HCT116 (cell line): ENCODE data around the gene MEN1. TPM values are rescaled to one million over a fixed set of nuclear protein-coding genes. Genes with fewer than 3 reads are reported as not detected.

Source experiments
- ATAC-seq: fragments of 200-7000 bp; cut with Tn5 transposase; 2 replicates; pipeline ENCODE4 v1.9.1; 2020; ENCODE audit warnings: mild to moderate bottlenecking, moderate library complexity
- BruUV-seq: library from RNA; stranded (reverse); fragments of 400-500 nt; replicated peaks from 2 replicates; lab custom pipeline; 2021; lab: Mats Ljungman, UMichigan
- CTCF ChIA-PET: fragments of 300-600 bp; sonication (Branson Sonifier 250); formaldehyde crosslinking; loops from one replicate; lab custom pipeline; 2021; ENCODE audit warnings: antibody characterized with exemption; lab: Charles Lee
- POLR2A ChIA-PET: fragments of 300-600, 350-600 bp; sonication (Branson Sonifier 250); formaldehyde crosslinking; loops from one replicate; lab custom pipeline; 2021; ENCODE audit warnings: antibody characterized with exemption; lab: Charles Lee
- RAD21 ChIA-PET, 2 experiments: fragments of 300-600 bp; sonication (Branson Sonifier 250); formaldehyde crosslinking; loops; one replicate each; lab custom pipeline; 2023; ENCODE audit warnings: low total read pairs in 2 of 2; ENCODE audit not compliant: uncharacterized antibody in 2 of 2, unreplicated experiment in 2 of 2, low non-redundant PET in 1 of 2; lab: Charles Lee
- DNase-seq: peaks from one replicate; pipeline ENCODE4 v3.0.0-alpha.2; 2010; ENCODE audit warnings: low read depth, low spot score
- H2AFZ ChIP-seq: fragments of 200-600 bp; shearing (Covaris generic), sonication (generic); 2 replicates; pipeline ENCODE4 v1.6.1; 2017; ENCODE audit warnings: low read depth, mixed run types, mixed read lengths, antibody characterized with exemption, low read length; ENCODE audit not compliant: poor library complexity, severe bottlenecking
- H3K27ac ChIP-seq: 2 replicates; pipeline ENCODE4 v1.5.1; 2012; ENCODE audit warnings: low read depth, low read length
- H3K27me3 ChIP-seq: fragments of 200-600 bp; sonication (generic); 2 replicates; pipeline ENCODE4 v1.6.1; 2016; ENCODE audit warnings: mixed run types, low read length, mixed read lengths; ENCODE audit not compliant: insufficient read depth
- H3K36me3 ChIP-seq, 2 experiments: fragments of 200-500 bp in 1 of 2; fragments of 200-600 bp in 1 of 2; sonication (Bioruptor generic) in 1 of 2; sonication (generic) in 1 of 2; 2 replicates each; pipeline versions ENCODE4 v1.5.1 to v1.6.1; 2014 to 2016; ENCODE audit warnings: low read length in 2 of 2, inconsistent platforms in 1 of 2, mixed read lengths in 1 of 2, mixed run types in 1 of 2; ENCODE audit not compliant: insufficient read depth in 2 of 2, control insufficient read depth in 1 of 2
- H3K4me1 ChIP-seq, 2 experiments: fragments of 200-600 bp in 1 of 2; sonication (generic) in 1 of 2; 2 replicates each; pipeline versions ENCODE4 v1.5.1 to v1.6.1; 2012 to 2017; ENCODE audit warnings: low read length in 2 of 2, inconsistent platforms in 1 of 2, mild to moderate bottlenecking in 1 of 2, mixed read lengths in 1 of 2, mixed run types in 1 of 2, moderate library complexity in 1 of 2; ENCODE audit not compliant: insufficient read depth in 2 of 2, control insufficient read depth in 1 of 2
- H3K4me2 ChIP-seq: fragments of 200-600 bp; sonication (generic); 2 replicates; pipeline ENCODE4 v1.6.1; 2017; ENCODE audit warnings: mixed run types, low read length, mixed read lengths
- H3K4me3 ChIP-seq, 2 experiments: fragments of 200-600 bp in 1 of 2; sonication (generic) in 1 of 2; replicated peaks in 1 of 2; 2 replicates each; pipeline ENCODE4 v1.5.1; 2011 to 2016; ENCODE audit warnings: low read length in 2 of 2, control low read depth in 1 of 2, low read depth in 1 of 2, mild to moderate bottlenecking in 1 of 2, mixed read lengths in 1 of 2, mixed run types in 1 of 2
- H3K79me2 ChIP-seq: fragments of 200-600 bp; sonication (generic); 2 replicates; pipeline ENCODE4 v1.6.1; 2017; ENCODE audit warnings: mild to moderate bottlenecking, mixed run types, low read length, moderate library complexity, mixed read lengths; ENCODE audit not compliant: insufficient read depth
- H3K9ac ChIP-seq: fragments of 200-600 bp; sonication (generic); 2 replicates; pipeline ENCODE4 v1.6.1; 2016; ENCODE audit warnings: low read length, mixed read lengths
- H3K9me2 ChIP-seq: fragments of 200-600 bp; sonication (generic), shearing (Covaris generic); 2 replicates; pipeline ENCODE4 v1.6.1; 2017; ENCODE audit warnings: mixed run types, mild to moderate bottlenecking, moderate library complexity; ENCODE audit not compliant: insufficient read depth
- H3K9me3 ChIP-seq, 2 experiments: fragments of 200-500 bp in 1 of 2; fragments of 200-600 bp in 1 of 2; sonication (Bioruptor generic) in 1 of 2; sonication (generic) in 1 of 2; 2 replicates each; pipeline ENCODE4 v1.6.1; 2014 to 2017; ENCODE audit warnings: low read length in 2 of 2, mixed read lengths in 2 of 2, inconsistent platforms in 1 of 2, low read depth in 1 of 2, mild to moderate bottlenecking in 1 of 2, mixed run types in 1 of 2, moderate library complexity in 1 of 2; ENCODE audit not compliant: control insufficient read depth in 1 of 2, insufficient read depth in 1 of 2
- H4K20me1 ChIP-seq: fragments of 200-600 bp; sonication (generic), shearing (Covaris generic); 2 replicates; pipeline ENCODE4 v1.6.1; 2017; ENCODE audit warnings: mixed run types, mild to moderate bottlenecking, moderate library complexity; ENCODE audit not compliant: insufficient read depth
- CEBPB ChIP-seq: IDR thresholded peaks from 2 replicates; pipeline ENCODE4 v1.6.1; 2012; ENCODE audit warnings: low read depth
- EZH2phosphoT487 ChIP-seq: fragments of 200-600 bp; IDR thresholded peaks from 2 replicates; pipeline ENCODE4 v1.6.1; 2018; ENCODE audit warnings: antibody characterized with exemption, borderline replicate concordance
- FOSL1 ChIP-seq: IDR thresholded peaks from 2 replicates; pipeline ENCODE4 v1.6.1; 2012; ENCODE audit warnings: low read depth
- POLR2AphosphoS5 ChIP-seq: IDR thresholded peaks from 2 replicates; pipeline ENCODE4 v1.6.1; 2011; ENCODE audit warnings: mild to moderate bottlenecking, low read depth, low read length, moderate library complexity
- intact Hi-C: fragments of 100-400 bp; cut with micrococcal nuclease; formaldehyde crosslinking; loops from 2 replicates; pipeline ENCODE4 v1.10.0; 2022
- total RNA-seq: library from RNA; stranded (reverse); gene quantifications from one replicate; pipeline ENCODE4 v1.2.1, GENCODE V29; 2021; ENCODE audit not compliant: unreplicated experiment

MEN1 gene
- total RNA-seq, 1 experiment from 2014 or later: 62.1 TPM

DNA sequence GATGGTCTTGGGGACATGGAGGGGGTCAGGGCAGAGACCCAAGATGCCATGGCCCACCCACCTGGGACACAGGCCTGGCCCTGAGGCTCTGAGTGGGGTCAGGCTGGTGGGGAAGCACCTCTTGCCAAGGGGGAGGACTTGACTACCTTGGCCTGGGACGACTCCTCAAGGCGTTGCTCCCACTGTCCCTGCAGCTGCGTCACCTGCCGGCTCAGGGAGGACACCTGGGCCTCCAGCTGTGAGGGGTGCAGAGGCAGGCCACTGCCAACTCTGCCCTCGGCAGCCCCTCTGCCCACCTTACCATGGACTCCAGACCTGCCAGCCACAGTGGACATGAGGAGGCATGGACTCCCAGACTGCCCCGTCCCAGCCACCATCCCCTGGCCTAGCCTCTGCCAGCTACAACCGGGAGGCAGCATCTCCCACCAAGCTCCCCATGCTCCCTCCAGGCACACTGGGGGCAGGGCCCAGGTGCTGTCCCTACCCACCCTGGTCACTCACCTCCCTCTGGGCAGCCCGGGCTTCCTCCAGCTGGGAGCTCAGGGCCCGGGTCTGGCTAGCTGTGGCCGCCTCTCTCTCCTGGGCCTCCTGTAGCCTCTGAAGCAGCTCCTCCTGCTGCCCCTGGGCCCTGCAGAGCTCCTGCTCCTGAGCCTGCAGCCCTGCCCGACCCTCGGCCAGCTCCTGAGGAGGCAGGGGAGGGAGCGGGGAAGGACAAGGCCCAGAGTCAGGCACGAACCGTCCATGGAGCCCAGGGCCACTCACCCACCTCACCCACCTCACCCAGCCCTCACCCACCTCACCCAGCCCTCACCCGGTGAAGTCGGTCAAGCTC is 25.5 kb upstream of the MEN1 start (continued):
- no peak for TF ChIP-seq FOSL1
- TF ChIP-seq, all 23 proteins: peak for 0

DNA sequence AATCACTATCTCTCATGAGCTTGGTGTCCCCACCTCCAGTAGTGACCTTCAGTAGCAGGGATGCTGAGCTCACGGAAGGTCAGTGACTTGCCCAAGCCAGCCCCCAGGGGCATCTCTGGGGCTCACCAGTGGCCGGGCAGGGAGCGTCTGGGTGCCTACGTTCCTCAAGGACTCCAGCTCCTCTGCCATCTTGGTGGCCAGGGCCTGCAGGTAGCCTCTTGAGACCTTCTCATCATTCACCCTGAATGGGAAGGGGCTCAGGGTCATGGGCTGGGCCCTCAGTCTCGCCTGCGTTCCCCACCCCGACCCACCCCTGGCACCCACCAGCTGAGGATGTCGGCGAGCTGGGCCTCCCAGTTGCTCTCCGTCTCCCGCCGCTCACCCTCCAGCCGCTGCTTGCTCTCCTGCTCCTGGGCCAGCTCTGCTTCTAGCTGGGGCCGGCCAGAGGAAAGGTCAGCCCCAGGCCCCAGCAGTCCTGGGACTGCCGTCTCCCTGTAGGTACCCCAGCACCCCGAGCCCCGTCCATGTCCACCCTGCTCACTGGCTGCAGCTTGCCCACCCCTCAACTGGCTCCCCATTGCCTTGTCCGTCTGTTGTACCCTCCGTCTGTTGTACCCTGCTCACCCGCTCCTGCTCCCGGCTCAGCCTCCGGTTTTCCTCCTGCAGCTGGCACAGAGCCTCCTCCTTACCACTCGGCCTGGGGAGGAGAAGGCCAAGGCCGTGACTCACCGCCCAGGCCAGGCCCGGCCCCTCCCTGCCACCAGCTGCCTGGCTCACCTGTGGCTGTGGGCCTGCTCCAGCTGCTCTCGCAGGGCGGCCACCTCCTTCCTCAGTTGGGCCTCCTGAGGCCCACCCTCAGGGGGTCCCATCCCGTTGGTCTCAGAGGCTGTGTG is 24.6 kb upstream of the MEN1 start:
- H3K9ac ChIP-seq: peak overlapping the region; percentile 54; the same call in 1 of the 2 replicates
- CTCF ChIA-PET: interaction anchor here (2.1 kb wide), 1 partner anchor 9 kb away, joined by 9 read pairs; the partner anchor contains the start of gene CDC42BPG
- DNase-seq: no peak

More for the DNA sequence above, 24.6 kb upstream of the MEN1 start:
- Histone ChIP-seq H3K27ac (peak overlapping the region; percentile 61; the same call in 1 of the 2 replicates), H3K4me2 (peak overlapping the region; percentile 79), H3K9me2 (no peaks in the 10 kb centered on the region), H4K20me1 (no peaks in the 10 kb centered on the region), H3K4me1 (peaks cover 12 to 16% of the 10 kb centered on the region in 2 experiments), H2AFZ (no peak overlapping the region), H3K36me3 (peaks cover 11 to 19% of the 10 kb centered on the region in 2 experiments; a peak in 3 of 4 replicates), H3K27me3 (no peaks in the 10 kb centered on the region), H3K4me3 (0 out of 4 replicates have a peak overlapping the region, but pooled peaks of 1 of the 2 experiments have one; percentile 13), H3K79me2 (no peaks in the 10 kb centered on the region), H3K9me3 (no peaks in the 10 kb centered on the region)
- ChIA-PET POLR2A (interaction anchor here (0.8 to 1.3 kb wide), 2 partner anchors 14 to 172 kb away, joined by 3 to 4 read pairs; no protein-coding TSS in a partner anchor), RAD21 (no interaction called here)
- intact Hi-C loops: no loop called here
- no TSS peak for BruUV-seq
- peak; percentile 97 for ATAC-seq
- TF ChIP-seq CEBPB: no peak
- TF ChIP-seq EZH2phosphoT487: no peak
- TF ChIP-seq POLR2AphosphoS5: peak; percentile 43; the same call in 1 of the 2 replicates
